HEK293T (cell line): Measurements from ENCODE around the gene LRP2.

ENCODE experiments used
- CTCF ChIA-PET: fragments of 350-600 bp; formaldehyde crosslinking; extraction: SDS; loops from one replicate; lab custom pipeline; 2021; ENCODE audit warnings: antibody characterized with exemption, inconsistent platforms; lab: Yijun Ruan, JAX
- POLR2A ChIA-PET: fragments of 350-600 bp; formaldehyde crosslinking; extraction: SDS; loops from one replicate; lab custom pipeline; 2020; ENCODE audit warnings: antibody characterized with exemption, inconsistent platforms; lab: Yijun Ruan, JAX
- DNase-seq: peaks from one replicate; pipeline ENCODE4 v3.0.0; 2012; ENCODE audit warnings: mixed read lengths; ENCODE audit errors: extremely low spot score
- ARNT ChIP-seq: fragments of 450-650 bp; IDR thresholded peaks from 2 replicates; pipeline ENCODE4 v1.6.1; 2017; ENCODE audit warnings: mild to moderate bottlenecking
- BHLHE40 ChIP-seq: fragments of 450-650 bp; IDR thresholded peaks from 2 replicates; pipeline ENCODE4 v1.6.1; 2016; ENCODE audit warnings: mild to moderate bottlenecking, moderate library complexity, borderline replicate concordance
- CTBP1 ChIP-seq: fragments of 450-650 bp; IDR thresholded peaks from 2 replicates; pipeline ENCODE4 v1.6.1; 2016; ENCODE audit warnings: borderline replicate concordance
- ELF4 ChIP-seq: fragments of 450-650 bp; IDR thresholded peaks from 2 replicates; pipeline ENCODE4 v1.6.1; 2017; ENCODE audit warnings: antibody characterized with exemption
- FOXA1 ChIP-seq: fragments of 450-650 bp; IDR thresholded peaks from 2 replicates; pipeline ENCODE4 v1.6.1; 2016; ENCODE audit warnings: mild to moderate bottlenecking
- FOXK2 ChIP-seq: fragments of 450-650 bp; IDR thresholded peaks from 2 replicates; pipeline ENCODE4 v1.6.1; 2016; ENCODE audit warnings: mild to moderate bottlenecking
- FOXM1 ChIP-seq: fragments of 450-650 bp; IDR thresholded peaks from 2 replicates; pipeline ENCODE4 v1.6.1; 2017; ENCODE audit warnings: mild to moderate bottlenecking, borderline replicate concordance
- HDGF ChIP-seq: fragments of 450-650 bp; IDR thresholded peaks from 2 replicates; pipeline ENCODE4 v1.6.1; 2017; ENCODE audit warnings: antibody characterized with exemption, borderline replicate concordance
- L3MBTL2 ChIP-seq: fragments of 450-650 bp; conservative IDR thresholded peaks from 2 replicates; pipeline ENCODE4 v1.6.1; 2016; ENCODE audit warnings: mild to moderate bottlenecking
- LEF1 ChIP-seq: fragments of 450-650 bp; IDR thresholded peaks from 2 replicates; pipeline ENCODE4 v1.6.1; 2017; ENCODE audit warnings: mild to moderate bottlenecking, borderline replicate concordance
- NFRKB ChIP-seq: fragments of 450-650 bp; IDR thresholded peaks from 2 replicates; pipeline ENCODE4 v1.6.1; 2016; ENCODE audit warnings: mild to moderate bottlenecking, moderate library complexity
- PKNOX1 ChIP-seq: fragments of 450-650 bp; IDR thresholded peaks from 2 replicates; pipeline ENCODE4 v1.6.1; 2016
- SP1 ChIP-seq: fragments of 450-650 bp; IDR thresholded peaks from 2 replicates; pipeline ENCODE4 v1.6.1; 2017
- SUZ12 ChIP-seq: fragments of 450-650 bp; IDR thresholded peaks from 2 replicates; pipeline ENCODE4 v1.6.1; 2016; ENCODE audit warnings: mild to moderate bottlenecking
- TARDBP ChIP-seq: fragments of 450-650 bp; IDR thresholded peaks from 2 replicates; pipeline ENCODE4 v1.6.1; 2016
- ZNF384 ChIP-seq: fragments of 450-650 bp; IDR thresholded peaks from 2 replicates; pipeline ENCODE4 v1.6.1; 2016

The LRP2 gene

GRCh38 chr2:169108099-169108884 lies 254.0 kb downstream of the LRP2 start:
- POLR2A ChIA-PET = no interaction called here
- no peak for TF ChIP-seq HDGF
- no peak for TF ChIP-seq PKNOX1
- no peak for TF ChIP-seq BHLHE40
- TF ChIP-seq LEF1 = no peak
- no peak for TF ChIP-seq ELF4
- no peak for TF ChIP-seq CTBP1
- TF ChIP-seq FOXM1 = no peak
- no peak for DNase-seq
- CTCF ChIA-PET = interaction anchor here (0.7 to 2.4 kb wide), 4 partner anchors 9 to 168 kb away, joined by 3 to 10 read pairs (median 6); no protein-coding TSS in a partner anchor

- no peak for TF ChIP-seq NFRKB
- no peak for TF ChIP-seq ARNT
- TF ChIP-seq L3MBTL2 = no peak
- TF ChIP-seq SUZ12 = no peak
- TF ChIP-seq FOXA1 = no peak
- TF ChIP-seq LEF1 = no peak
- TF ChIP-seq FOXM1 = no peak
- no peak for TF ChIP-seq BHLHE40
- TF ChIP-seq FOXK2 = no peak
- no peak for TF ChIP-seq ELF4
- TF ChIP-seq CTBP1 = no peak
- TF ChIP-seq TARDBP = no peak
- TF ChIP-seq SP1 = no peak
- no peak for TF ChIP-seq ZNF384
- TF ChIP-seq HDGF = no peak
- TF ChIP-seq PKNOX1 = no peak
Measured at GRCh38 chr2:169107645-169108044, 254.7 kb downstream of the LRP2 start.

GRCh38 chr2:169106563-169107545 lies 255.5 kb downstream of the LRP2 start:
- DNase-seq = no peak
- ChIA-PET CTCF (no interaction called here), POLR2A (no interaction called here)
- TF ChIP-seq NFRKB = no peak
- TF ChIP-seq LEF1 = no peak
- TF ChIP-seq CTBP1 = no peak
- TF ChIP-seq TARDBP = no peak
- no peak for TF ChIP-seq PKNOX1
- TF ChIP-seq BHLHE40 = no peak
- no peak for TF ChIP-seq L3MBTL2
- no peak for TF ChIP-seq ARNT

More at GRCh38 chr2:169107645-169108044, 254.7 kb downstream of the LRP2 start:
- ChIA-PET POLR2A (no interaction called here), CTCF (interaction anchor here (0.7 to 2.4 kb wide), 2 partner anchors 9 to 110 kb away, joined by 3 to 5 read pairs; no protein-coding TSS in a partner anchor)
- no peak for DNase-seq

GRCh38 chr2:169106134-169106533 lies 256.2 kb downstream of the LRP2 start:
- DNase-seq = no peak
- POLR2A ChIA-PET = no interaction called here
- no peak for TF ChIP-seq LEF1
- no peak for TF ChIP-seq ZNF384
- TF ChIP-seq HDGF = no peak
- TF ChIP-seq FOXK2 = no peak
- no peak for TF ChIP-seq TARDBP
- no peak for TF ChIP-seq FOXA1
- TF ChIP-seq ELF4 = no peak
- no peak for TF ChIP-seq NFRKB
- no peak for TF ChIP-seq BHLHE40
- TF ChIP-seq PKNOX1 = no peak
- no peak for TF ChIP-seq L3MBTL2
- TF ChIP-seq SP1 = no peak
- TF ChIP-seq ARNT = no peak
- no peak for TF ChIP-seq FOXM1
- no peak for TF ChIP-seq SUZ12
- CTCF ChIA-PET = no interaction called here

GRCh38 chr2:169105476-169105875 lies 256.9 kb downstream of the LRP2 start:
- DNase-seq = no peak
- POLR2A ChIA-PET = no interaction called here
- no peak for TF ChIP-seq NFRKB
- no peak for TF ChIP-seq SUZ12
- no peak for TF ChIP-seq FOXA1
- peak; percentile 84 for TF ChIP-seq PKNOX1
- TF ChIP-seq LEF1 = no peak
- no peak for TF ChIP-seq ARNT
- no peak for TF ChIP-seq L3MBTL2
- CTCF ChIA-PET = no interaction called here
